DMS114 treated with DMSO at 0.1 percent for 48 hours (cell line): ENCODE measurements around the gene COBL.

Source experiments
- DNase-seq: peaks from one replicate; lab custom pipeline; 2025; ENCODE audit not compliant: unreplicated experiment; lab: John Stamatoyannopoulos, UW

COBL gene

DNA sequence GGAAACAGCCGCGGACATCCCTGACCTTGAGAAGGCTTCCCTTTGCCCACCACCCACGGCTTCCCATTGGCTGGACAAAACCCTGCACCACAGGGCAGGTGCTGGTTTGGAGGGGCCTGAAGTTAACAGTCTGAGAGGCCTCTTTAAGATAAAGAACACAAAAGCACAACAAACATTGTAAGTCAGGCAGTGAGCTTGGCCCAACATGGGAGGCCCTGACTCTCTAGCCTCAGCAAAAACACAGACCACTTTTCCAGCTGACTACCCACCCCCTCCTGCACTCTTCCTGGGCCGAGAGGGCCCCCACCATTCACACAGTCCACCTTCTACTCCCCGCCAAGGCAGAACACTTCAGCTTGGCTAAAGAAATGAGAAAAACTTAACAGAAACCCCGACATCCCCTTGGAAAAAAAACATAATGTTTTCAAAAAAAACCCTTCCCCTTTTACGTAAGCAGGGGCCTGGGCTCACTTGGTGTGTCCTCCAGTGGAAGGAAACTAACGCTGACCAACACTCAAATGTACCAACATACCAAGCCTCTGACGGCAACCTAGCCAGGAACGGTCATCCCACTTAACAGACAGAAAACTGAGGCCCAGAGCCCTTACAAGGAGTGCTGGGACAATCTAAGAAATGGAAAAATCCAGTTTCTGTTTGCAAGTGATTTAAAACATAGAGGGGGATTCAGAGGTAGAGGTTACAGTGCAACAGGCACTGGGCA lies 80.9 kb downstream of the COBL start:
- DNase-seq = no peak

DNA sequence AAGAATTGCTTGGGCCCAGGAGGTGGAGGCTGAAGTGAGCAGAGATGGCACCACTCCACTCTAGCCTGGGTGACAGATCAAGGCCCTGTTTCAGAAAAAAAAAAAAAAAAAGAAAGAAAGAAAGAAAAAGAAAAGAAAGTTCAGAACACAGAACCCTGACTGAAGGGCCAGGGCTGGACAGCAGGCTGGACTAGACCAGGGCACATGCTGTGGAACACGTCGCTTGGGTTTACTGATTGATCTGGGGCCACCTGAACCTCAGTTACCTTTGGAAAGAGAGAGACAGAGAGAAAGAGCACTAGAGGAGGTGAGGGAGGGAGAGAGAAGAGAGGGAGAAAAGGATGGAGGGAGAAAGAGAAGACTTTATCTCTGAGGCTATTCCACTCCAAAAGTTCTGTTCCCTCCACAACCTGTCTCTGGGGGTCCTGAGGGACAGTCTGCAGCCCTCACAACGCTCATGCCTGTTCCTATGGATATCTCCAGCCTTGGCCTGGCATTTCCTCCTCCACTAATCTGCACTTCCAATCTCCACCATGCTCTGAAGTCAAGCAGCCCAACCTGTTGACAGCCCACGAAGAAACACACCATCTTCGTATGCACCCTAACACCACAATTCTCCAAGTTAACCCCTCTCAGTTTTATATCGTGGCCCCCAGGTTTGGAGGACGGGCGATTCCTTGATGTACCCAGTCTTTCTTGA lies 81.8 kb downstream of the COBL start:
- no peak for DNase-seq

- no peak for DNase-seq
Observed at GRCh38 chr7:51234139-51234538, 82.5 kb downstream of the COBL start.

DNA sequence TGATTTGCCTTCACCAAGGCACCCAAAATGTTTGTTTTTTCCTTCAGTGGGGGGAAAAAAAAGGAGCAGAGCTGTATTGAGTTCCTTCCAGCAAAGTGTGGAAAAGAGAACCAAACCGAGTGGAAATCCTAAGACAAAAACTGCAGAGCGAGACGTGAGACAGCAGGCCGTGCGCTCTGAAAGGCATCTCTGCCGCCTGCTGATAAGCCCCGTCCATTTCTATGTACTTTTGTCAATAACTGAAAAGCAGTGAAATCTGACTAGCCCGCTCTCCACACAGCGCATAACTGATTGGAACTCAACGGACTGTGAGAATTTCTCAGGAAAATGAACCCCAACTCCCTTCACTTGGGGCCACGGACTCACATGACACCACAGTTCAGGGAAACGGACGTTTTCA lies 83.2 kb downstream of the COBL start:
- no peak for DNase-seq

- DNase-seq = no peak
Observed at GRCh38 chr7:51230723-51231122, 85.9 kb downstream of the COBL start.

- no peak for DNase-seq
Observed at GRCh38 chr7:51230324-51230625, 86.3 kb downstream of the COBL start.

DNA sequence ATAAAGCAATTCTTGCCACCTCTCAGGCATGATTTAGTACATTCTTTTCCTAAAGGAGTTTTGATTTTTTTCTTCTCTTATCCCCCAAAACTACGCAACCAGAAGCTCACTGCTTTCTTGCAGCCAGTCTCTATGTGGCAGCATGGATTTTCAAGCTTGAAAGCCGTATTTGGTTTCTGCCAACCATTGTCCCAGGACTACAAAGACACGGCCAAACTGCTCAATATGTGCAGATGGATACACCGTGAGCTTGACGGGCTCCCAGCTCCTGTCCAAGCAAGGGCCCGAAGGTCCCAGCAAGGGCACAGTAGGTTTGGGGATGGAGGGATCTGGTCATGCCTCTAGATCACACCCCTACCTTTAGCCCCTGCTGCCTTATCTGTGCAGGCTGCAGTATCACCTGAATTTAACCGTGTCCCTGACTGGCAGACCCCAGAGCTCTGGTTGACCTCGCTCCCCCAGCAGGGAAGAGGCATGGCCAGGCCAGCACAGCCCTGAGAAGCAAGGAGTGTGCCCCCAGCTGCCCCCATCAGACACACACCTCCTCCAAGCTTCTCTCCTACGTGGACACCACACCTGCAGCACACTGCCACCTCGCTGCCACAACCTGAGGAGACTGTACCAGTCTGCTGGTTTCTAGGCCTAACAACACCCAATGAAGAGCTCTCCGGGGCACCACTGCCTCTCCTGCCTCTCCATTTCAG lies 86.8 kb downstream of the COBL start:
- no peak for DNase-seq

GRCh38 chr7:51229106-51229537 lies 87.5 kb downstream of the COBL start:
- DNase-seq = no peak

GRCh38 chr7:51228386-51228958 lies 88.1 kb downstream of the COBL start:
- no peak for DNase-seq

- DNase-seq = no peak
Observed at GRCh38 chr7:51227861-51228260, 88.7 kb downstream of the COBL start.

DNA sequence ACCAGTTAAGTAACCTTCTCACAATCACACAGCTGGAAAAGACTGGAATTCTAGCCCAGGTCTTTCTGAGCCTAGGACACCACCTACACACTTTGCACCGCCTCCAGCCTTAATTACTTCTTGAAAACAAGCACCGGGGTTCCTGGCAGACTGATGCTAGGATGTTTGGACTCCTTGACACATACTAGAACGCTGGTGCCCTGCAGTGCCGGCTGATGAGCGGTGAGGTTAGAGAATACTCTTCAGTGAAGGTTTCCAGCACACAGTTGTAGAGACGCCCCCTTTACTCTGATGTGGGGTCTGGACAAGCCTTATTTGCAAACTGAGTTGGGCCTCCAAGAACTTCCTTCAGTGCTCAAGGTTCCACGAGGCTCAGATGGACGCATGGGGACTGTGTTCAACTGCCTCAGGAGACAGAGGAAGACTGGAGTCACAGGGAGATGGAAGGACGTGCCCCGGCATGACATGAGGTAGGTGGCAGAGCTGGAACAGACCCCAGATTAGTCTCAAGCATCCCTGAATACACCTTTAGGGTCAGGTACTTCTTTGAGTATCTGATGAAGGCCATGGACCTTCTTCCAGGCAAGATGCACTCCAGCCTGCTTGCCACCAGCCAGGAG lies 89.6 kb downstream of the COBL start:
- no peak for DNase-seq

- DNase-seq = no peak
Observed at GRCh38 chr7:51226063-51226755, 90.4 kb downstream of the COBL start.

GRCh38 chr7:51224811-51225595 lies 91.6 kb downstream of the COBL start:
- DNase-seq = no peak

DNA sequence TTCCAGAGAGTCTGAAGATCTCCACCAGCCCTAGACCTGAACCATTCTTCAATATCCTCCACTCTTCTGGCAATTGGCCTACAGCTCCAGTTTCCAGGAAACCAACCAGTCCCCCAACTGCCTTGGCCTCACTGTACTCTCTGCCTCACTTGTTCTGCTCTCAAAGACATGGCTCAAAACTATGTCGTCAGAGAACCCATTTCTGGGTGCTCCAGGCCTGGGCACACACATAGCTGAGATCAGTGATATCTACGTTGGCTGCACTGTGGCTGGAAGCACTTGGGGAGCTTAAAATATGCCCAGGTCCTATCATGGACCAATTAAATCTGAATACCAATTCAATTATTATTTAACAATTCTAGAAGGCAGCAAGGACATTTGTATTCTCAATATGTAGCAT lies 93.1 kb downstream of the COBL start:
- DNase-seq = no peak

GRCh38 chr7:51222916-51223315 lies 93.7 kb downstream of the COBL start:
- DNase-seq = no peak

DNA sequence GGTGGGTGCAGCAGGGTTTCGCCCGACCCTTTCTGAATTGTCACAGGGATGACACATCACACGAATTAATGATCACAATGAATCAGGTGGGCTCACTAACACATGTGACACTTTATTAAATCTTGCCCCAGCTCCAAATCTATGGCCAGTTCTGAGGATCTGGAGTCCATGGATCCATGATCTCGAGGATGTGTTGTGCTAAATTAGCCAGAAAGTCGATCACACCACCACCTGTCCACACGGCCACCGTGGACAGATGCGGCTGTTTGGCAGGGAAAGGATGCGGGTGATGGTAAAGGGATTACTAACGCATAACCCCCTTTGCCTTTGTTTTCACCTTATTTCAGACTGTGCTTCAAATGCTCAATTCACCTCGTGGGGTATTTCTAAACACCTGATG lies 96.4 kb downstream of the COBL start:
- no peak for DNase-seq

- DNase-seq = no peak
Observed at GRCh38 chr7:51219261-51219988, 97.2 kb downstream of the COBL start.

DNA sequence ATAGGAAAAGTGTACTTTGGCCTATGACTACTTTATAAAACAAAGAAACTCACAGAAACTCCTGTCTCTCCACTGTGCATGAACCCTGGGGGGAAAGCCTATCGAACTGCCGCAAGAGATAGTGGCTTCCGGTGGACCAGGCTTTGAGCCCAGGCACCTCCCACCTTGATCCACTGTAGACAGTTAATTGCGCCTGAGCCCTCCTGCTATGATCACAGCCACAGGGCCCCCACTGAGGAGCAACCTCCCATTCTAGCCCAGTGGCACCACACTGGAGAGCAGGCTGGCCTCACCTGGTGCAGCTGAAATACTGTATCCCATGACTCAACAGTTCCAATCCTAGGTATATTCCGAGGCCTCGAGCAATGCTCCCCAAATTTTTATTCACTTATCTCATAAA lies 98.8 kb downstream of the COBL start:
- no peak for DNase-seq

DNA sequence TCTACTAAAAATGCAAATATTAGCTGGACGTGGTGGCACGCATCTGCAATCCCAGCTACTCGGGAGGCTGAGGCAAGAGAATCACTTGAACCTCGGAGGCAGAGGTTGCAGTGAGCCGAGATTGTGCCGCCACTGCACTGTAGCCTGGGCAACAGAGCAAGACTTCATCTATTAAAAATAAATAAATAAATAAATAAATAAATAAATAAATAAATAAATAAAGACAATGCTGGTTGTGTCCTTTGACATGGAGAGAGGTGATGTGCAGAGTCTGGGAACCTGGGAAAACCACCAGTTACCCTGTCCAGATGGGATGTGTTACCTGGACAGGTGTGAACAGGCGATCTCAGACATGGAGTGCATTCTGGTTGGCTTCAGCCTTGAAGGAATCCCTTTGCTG lies 102.5 kb downstream of the COBL start:
- no peak for DNase-seq

DNA sequence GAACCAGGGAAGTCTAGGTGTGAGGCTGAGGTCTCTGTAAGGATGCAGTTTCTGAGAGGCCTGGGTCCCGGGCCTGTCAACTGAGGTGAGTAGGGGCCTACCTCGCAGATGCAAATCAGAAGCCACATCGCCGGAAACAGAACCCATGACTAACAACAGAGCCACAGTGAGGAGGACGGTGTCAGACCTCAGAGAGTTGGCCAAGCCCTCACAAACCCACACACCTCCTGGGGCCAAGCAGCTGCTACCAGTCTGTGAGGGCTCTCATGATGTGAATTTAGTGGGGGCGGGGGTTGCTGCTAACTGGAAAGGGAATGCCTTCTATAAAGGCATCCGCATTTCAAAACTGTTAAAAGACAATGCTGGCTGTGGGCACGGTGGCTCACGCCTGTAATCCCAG lies 103.0 kb downstream of the COBL start:
- DNase-seq = no peak
